Gastrocnemius medialis (tissue), 4 donors: ENCODE results near the gene RABAC1.

ENCODE experiments used
- CTCF ChIP-seq, 5 experiments: fragments of 450-650 bp in 3 of 5; fragments of 200-600 bp in 2 of 5; sonication (generic) in 2 of 5; IDR thresholded peaks in 4 of 5; conservative IDR thresholded peaks in 1 of 5; 1 replicate in 4 of 5; 2 replicates in 1 of 5; pipeline ENCODE4 v1.5.1; 2016 to 2019; ENCODE audit warnings: antibody characterized with exemption in 5 of 5, mild to moderate bottlenecking in 3 of 5, moderate library complexity in 3 of 5
- POLR2A ChIP-seq, 2 donors: fragments of 450-650 bp; IDR thresholded peaks; one replicate each; pipeline ENCODE4 v1.6.1; 2017; ENCODE audit warnings: antibody characterized with exemption in 2 of 2, mild to moderate bottlenecking in 2 of 2, moderate library complexity in 2 of 2

- no peak for TF ChIP-seq CTCF (IDR thresholded peaks at IDR 0.05 in 4 of 5, conservative IDR thresholded peaks at IDR 0.05 in 1 of 5)
- no peak for TF ChIP-seq POLR2A (IDR thresholded peaks at IDR 0.05)
Measured at GRCh38 chr19:41969772-41970458, 10.8 kb upstream of the RABAC1 start.
